HG03520 (cell line): ENCODE measurements around the gene SLX4.

ENCODE experiments used
- ATAC-seq: cut with Tn5 transposase; IDR thresholded peaks from one replicate; pipeline ENCODE4 v1.9.1; 2021; ENCODE audit warnings: mild to moderate bottlenecking, moderate library complexity; ENCODE audit not compliant: unreplicated experiment

The SLX4 gene

DNA sequence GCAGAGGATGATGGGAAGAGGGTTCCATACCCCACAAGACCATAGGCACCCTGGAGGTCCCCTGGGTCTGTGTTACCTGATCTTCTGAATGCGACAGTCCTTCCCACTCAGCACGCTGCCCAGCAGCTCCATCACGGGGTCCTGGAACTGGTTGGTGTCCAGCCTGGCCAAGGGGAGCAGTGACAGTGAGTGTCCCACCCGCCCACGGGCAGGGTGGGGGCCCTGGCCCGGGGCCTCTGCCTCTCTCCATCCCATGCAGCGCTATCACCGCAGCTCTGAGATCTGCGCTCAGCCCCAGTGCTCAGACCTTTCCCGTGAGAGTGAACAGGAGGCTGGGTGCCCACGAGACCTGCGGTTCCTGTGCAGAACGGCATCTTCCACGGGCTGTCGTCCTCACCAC, 49.8 kb downstream of the SLX4 start:
- no peak for ATAC-seq

DNA sequence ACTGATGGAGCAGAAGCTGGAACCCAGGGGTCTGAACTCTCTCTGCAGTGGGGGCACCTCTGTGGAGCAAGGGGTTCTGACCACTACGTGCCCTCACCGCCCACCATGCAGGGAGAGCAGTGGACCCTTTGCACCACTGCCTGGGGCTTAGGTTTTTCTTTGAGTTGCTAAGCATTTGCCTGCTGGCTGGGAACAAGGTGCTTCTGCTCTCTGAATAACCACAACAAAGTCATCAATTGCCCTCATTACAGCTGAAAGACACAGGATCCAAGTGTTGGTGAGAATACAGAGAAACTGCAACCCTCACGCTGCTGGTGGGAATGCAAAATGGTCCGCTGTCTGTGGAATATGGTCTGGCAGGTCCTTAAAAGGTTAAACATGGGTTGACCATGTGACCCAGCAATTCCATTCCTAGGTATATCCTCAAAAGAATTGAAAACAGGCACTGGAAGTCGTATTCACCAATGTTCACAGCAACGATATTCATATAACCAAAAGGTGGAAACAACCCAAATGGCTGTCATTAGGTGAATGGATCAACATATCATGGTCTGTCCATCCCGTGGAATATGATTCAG, 57.0 kb downstream of the SLX4 start:
- no peak for ATAC-seq

DNA sequence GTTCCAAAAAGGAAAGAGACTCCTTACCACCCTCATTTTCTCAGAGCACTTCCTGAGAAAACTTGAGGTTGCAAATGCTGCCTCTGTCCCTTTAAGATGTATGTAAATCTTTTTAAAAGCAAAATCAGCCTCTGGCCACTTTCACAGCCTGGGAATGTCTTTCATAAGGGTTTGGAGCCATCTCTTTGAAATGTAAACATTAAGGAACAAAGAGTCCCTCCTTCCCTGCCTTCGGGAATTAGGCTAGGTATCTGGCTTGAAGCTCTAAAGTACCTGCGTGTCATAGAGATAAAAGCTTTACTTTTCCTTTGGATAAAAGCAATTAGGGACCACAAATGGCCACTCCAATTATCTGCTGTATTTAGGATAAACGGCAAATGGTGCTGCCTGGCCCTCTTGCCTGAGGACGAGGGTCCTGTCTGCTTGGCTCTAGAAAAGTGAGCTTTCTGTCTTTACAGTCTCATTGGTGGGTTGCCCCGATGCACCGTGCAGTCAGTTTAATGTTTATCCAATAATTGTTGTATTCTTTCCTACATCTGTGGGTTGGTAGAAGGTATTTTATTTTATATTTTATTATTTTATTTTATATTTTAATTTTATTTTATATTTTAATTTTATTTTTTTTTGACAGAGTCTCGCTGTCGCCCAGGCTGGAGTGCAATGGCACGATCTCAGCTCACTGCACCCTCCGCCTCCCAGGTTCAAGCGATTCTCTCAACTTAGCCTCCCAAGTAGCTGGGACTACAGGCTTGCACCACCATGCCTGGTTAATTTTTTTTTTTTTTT, 58.1 kb downstream of the SLX4 start:
- no peak for ATAC-seq

DNA sequence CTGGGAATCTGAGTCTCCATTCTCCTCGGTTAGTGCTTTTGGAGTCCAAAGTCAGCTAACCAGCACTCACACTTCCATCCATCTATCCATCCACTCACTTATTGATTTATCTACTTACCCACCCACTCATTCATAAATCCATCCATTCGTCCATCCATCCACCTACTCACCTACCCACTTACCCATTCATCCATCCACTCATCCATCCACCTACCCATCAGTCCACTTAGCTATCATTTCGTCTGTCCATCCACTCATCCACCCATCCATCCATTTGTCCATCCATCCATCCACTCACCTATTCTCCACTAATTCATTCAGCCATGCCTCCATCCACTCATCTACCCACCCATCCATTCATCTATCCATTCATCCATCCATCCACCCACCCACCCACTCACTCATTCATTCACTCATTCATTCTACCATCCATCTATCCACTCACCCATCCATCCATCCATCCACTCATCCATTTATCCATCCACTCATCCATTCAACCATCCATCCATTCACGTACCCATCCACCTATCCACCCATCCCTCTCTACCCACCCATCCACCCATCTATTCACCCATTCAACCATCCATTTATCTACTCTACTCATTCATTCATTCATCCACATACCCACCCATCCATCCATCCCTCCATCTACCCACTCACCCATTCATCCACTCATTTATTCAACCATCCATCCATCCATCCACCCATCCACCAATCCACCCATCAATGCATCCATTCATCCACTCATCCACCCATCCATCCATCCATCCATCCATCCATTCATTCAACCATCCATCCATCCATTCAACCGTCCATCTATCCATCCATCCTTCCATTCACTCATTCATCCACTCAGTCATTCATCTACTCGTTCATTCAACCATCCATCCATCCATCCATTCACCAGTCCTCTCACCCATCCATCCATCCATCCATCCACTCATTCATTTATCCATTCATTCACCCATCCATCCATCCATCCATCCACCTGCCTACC, 60.3 kb downstream of the SLX4 start:
- no peak for ATAC-seq

DNA sequence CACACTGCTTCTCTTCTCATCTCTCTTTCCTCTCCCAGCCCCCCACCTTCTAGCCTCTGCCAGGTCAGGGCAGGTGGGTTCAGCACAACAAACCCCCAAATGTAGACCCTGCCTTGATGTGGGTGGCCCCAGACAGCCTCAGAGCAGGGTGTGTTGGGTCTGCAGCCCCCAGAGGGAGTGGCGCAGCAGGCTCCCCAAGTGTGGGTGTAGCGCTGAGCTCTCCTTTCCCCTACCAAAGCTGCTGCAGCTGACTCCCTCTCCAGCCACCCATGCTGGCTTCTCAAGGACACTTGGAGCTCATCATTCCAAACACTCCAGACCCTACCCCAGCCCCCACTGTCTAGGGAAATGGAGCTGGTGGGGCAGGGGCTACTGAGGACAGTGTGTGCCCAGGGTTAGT, 61.5 kb downstream of the SLX4 start:
- no peak for ATAC-seq

DNA sequence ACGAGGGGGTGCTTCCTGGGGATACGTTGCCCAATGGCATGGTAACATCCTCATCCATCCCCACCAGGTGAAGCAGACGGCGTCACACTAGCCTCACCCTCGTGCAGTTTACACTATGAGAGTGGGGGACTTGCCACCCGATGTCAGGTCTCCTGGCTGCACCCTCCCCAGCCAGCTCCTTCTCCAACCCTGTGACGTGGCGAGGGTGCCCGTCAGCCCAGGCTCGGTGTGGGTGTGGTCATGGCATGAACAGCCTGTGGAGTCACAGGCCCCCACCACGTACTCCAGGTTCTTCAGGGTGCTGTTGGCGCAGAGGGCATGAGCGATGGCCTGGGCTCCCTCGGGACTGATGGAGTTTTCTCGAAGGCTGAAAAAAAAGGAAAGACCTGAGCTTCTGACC, 62.5 kb downstream of the SLX4 start:
- ATAC-seq, result no peak

DNA sequence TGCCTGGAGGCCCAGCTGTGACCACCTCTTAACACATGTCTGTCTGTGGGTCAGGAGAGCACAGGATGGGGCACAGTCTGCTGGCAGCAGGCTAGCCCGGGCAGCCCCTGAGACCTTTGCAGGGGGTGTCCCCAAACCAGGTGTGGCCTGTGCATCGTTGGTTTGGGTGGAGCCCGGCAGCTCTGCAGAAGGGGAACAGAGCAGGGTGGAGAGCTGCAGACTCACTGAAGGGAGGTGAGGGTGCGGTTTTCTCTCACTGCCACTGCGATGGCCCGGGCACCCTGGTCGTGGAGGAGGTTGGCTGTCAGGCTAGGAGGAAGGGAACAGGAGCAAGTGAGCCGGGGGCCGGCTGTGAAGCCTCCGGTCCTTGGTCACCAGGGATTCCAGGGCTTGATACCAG, 63.0 kb downstream of the SLX4 start:
- no peak for ATAC-seq

DNA sequence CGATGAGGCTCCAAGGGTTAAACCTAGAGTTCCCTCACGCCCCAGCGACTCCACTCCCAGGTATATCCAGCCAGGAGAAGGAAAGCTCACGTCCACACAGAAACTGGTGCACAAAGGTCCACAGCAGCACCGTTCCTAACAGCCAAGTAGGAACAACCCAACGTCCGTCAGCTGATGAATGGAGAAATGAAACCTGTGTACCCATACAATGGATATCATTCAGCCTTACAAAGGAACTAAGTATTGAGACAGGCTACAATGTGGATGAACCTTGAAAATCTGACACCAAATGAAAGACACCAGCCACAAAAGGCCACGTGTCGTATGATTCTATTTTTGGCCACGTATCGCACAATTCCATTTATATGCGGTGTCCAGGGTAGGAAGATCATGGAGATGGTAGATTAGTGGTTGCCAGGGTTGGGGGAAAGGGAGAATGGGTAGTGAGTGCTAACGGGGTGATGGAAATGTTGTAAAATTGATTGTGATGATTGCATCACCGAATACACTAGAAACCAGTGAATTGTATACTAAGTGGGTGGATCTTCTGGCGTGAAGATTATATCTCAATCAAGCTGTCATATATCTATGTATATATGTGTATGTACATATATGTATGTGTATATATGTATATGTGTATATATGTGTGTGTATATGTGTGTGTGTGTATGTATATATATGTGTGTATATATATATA, 64.3 kb downstream of the SLX4 start:
- no peak for ATAC-seq

DNA sequence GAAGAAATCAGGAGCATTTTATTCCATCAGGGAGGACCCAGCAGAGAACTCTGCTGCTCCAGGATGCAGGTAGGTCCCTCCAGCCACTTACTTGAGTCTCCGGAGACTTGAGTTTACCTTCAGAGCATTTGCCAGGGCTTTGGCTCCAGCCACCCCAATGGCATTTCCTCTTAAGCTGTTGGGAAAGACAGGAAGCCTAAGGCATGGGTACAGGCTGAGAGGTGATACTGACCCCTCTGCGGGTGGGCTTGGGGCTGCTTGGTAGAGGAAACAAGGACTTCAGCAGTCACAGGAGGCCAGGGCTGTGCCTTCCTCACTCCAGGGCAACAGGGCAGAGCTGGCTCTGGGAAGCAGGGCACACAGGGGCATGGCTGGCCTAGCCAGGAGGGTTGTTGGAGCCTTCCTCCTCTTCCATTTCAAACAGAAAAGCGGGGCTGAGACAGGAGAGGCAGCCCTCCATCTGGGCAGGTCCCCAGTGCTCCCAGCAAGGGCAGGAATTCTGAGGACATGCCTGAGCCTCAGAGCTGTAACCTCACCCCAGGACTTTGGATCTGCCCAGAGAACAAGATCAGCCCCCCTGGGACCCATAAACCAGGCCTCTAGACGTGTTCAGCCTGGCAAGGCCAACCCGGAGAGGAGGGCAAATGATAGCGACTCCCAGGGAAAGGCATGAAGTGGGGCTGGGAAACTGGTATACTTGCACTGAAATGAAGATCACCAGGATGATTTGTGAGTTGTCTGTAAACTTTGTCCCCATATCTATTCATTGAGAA, 68.6 kb downstream of the SLX4 start:
- ATAC-seq, result no peak

DNA sequence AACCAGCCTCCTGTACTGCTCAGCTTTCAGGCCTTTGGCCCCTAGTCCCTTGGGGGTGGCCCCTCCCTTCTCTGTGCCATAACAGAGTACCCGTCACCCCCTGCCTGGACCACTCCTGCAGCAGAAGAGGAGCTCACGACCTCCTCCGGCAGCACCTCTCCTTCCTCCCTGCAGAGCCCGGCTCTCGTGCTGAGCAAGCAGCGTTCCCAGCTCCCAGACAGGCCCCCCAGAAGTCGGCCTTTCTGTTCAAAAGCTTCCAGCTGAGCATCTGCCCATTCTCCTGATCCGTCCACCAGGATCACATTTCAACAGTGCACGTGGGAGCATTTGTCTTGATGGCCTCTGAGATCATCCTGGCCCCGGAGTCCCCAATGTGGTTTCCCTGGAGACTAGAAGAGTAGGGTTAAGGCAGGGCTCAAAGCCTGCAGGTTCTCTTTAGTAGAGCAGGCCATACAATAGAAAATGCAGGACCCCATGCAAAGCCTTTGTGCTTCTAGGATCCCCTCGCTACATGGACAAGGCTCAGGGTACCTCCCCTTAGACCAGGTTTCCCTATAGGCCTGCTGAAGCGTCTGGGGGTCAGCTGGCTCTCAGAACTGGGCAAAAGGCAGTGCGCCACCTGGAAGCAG, 69.8 kb downstream of the SLX4 start:
- no peak for ATAC-seq

DNA sequence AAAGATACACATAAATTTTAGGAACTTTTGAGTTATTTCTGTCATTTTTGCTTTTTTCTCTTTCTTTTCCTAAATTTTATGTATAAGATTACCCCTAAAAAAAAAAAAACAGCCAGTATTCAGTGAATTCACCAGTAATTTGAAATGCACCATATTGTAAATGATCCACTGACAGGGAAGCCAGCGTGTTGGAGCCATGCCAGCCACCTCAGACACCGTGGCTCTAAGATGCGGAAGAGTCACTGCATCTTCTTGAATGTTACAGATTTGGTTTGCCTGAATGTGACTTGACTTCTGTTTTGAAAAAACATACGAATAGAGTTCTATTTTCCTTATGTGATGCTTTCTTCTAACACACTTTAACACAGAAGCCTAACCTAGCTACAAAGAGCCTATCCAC, 73.2 kb downstream of the SLX4 start:
- ATAC-seq, result no peak

DNA sequence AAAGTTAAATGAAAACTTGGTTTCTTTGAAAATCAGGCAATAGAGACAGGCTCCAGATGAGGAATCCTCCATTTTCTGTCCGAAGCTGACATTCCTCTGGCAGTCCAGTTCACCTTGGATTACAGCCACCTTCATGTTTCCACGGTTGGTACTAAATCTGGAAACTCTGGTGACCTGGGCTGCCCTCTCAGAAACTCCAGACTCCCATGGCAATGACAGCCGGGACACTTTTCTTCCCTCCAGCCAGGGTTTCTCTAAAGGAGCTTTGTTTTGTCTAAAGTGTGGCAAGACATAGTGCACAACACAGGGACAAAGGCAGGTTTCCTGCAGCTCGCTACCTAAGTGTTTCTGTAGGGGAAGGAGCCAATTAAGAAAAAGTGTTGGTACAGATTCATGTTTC, 74.6 kb downstream of the SLX4 start:
- no peak for ATAC-seq

DNA sequence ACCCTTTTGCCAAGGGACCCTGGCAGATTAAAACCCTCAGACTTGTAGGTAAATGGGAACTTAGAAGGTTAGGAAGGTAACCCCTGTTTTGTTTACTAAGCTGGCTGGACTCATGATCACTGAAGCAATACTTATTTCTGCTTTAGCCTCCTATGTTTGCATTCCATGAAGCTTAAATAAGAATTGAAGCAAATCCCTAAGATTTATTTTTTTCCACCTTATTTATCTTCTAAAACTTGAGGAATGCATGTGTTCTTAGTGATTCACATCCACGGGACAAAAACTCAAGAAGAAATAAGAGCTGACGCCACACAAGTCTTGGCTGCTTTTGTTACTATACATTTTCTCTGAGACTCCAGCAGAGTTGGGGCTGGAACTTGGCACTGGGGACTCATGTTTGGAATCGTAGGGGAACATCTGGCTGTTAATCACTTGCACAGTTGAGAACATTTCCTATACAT, 75.1 kb downstream of the SLX4 start:
- ATAC-seq, result no peak

DNA sequence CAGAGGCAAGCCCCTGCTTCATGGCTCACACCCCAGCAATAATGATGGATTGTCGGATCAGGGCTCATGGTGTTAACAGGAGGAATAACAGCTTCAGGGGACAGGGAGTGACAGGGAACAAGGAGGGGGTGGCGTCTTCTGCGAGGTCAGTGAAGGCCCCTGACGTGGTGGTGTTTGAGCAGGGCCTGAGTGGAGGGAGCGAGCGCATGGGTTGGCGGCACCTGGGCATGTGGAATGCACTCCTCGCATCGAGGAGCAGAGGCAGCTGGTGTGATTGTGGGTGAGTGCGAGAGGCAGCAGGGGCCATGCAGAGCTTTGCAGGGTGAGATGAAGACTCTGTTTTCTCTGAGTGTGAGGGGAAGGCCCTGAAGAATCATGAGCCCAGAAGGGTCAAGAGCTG, 77.3 kb downstream of the SLX4 start:
- ATAC-seq, result no peak

DNA sequence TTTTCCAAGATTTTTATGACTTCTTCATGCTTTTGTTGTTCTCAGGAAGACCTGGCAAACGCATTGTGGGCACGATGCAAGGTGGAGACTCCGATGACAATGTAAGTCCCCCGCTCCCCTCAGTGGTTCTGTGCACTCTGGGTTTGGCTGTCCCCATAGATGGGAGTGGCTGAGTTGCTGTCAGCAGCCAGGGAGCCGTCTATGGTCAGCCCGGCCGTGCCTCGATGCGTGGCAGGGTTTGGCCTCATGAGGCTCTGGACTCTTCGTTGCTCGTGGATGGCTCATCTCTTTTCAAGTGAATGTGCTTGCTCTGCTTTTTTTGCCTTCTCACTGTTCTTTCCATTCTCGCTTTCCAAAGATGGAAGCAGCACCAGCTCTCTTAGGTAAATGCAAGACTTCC, 78.7 kb downstream of the SLX4 start:
- ATAC-seq, result no peak
